GM23338 (cell line): ENCODE data around the gene FAM20A. TPM values are rescaled to one million over a fixed set of nuclear protein-coding genes. Genes with fewer than 3 reads are reported as not detected.

Source experiments
- ATAC-seq: fragments of 200-7000 bp; cut with Tn5 transposase; 3 replicates; pipeline ENCODE4 v1.9.1; 2020
- DNase-seq: peaks from one replicate; pipeline ENCODE4 v3.0.0-alpha.2; 2015; ENCODE audit warnings: low spot score
- H2AFZ ChIP-seq: fragments of 200-600 bp; sonication (generic); 2 replicates; pipeline ENCODE4 v1.8.0; 2016; ENCODE audit warnings: antibody characterized with exemption, mild to moderate bottlenecking, moderate library complexity
- H3F3A ChIP-seq: fragments of 200-600 bp; sonication (generic); replicated peaks from 2 replicates; pipeline ENCODE4 v1.8.0; 2017; ENCODE audit warnings: antibody characterized with exemption, mixed run types, low read depth
- H3K27ac ChIP-seq: fragments of 200-600 bp; sonication (generic); 2 replicates; pipeline ENCODE4 v1.6.1; 2016; ENCODE audit warnings: low read depth
- H3K27me3 ChIP-seq: fragments of 200-600 bp; sonication (generic); 2 replicates; pipeline ENCODE4 v1.8.0; 2016; ENCODE audit warnings: mild to moderate bottlenecking, mixed run types, moderate library complexity; ENCODE audit not compliant: insufficient read depth
- H3K36me3 ChIP-seq: fragments of 200-600 bp; sonication (generic); 2 replicates; pipeline ENCODE4 v1.8.0; 2016; ENCODE audit warnings: mild to moderate bottlenecking; ENCODE audit not compliant: insufficient read depth
- H3K4me1 ChIP-seq: fragments of 200-600 bp; sonication (generic); 2 replicates; pipeline ENCODE4 v1.8.0; 2016; ENCODE audit warnings: mild to moderate bottlenecking, moderate library complexity; ENCODE audit not compliant: insufficient read depth
- H3K4me2 ChIP-seq: fragments of 200-600 bp; sonication (generic); 2 replicates; pipeline ENCODE4 v1.7.1; 2017; ENCODE audit warnings: mixed run types
- H3K4me3 ChIP-seq: fragments of 200-600 bp; sonication (generic); 2 replicates; pipeline ENCODE4 v1.6.1; 2016; ENCODE audit warnings: mixed run types
- H3K79me2 ChIP-seq: fragments of 200-600 bp; sonication (generic); replicated peaks from 2 replicates; pipeline ENCODE4 v1.8.0; 2017; ENCODE audit warnings: mild to moderate bottlenecking; ENCODE audit not compliant: insufficient read depth
- H3K9me2 ChIP-seq: fragments of 200-600 bp; sonication (generic); 2 replicates; pipeline ENCODE4 v1.8.0; 2017; ENCODE audit not compliant: insufficient read depth
- H4K20me1 ChIP-seq: fragments of 200-600 bp; sonication (generic); replicated peaks from 2 replicates; pipeline ENCODE4 v1.8.0; 2017; ENCODE audit warnings: mild to moderate bottlenecking; ENCODE audit not compliant: insufficient read depth
- H3K27ac Mint-ChIP-seq: 2 replicates; pipeline ENCODE4 v1.8.0; 2020; ENCODE audit warnings: inconsistent platforms, mild to moderate bottlenecking, moderate library complexity, mixed read lengths
- H3K27me3 Mint-ChIP-seq: 3 replicates; pipeline ENCODE4 v1.8.0; 2022; ENCODE audit warnings: low read depth, mild to moderate bottlenecking, moderate library complexity, mixed read lengths, inconsistent platforms; ENCODE audit not compliant: insufficient read depth, poor library complexity
- H3K36me3 Mint-ChIP-seq: 3 replicates; pipeline ENCODE4 v1.8.0; 2021; ENCODE audit warnings: low read depth, mild to moderate bottlenecking, inconsistent platforms, moderate library complexity, mixed read lengths
- H3K4me1 Mint-ChIP-seq: 3 replicates; pipeline ENCODE4 v1.8.0; 2020; ENCODE audit warnings: mild to moderate bottlenecking, inconsistent platforms, mixed read lengths
- H3K4me3 Mint-ChIP-seq: 3 replicates; pipeline ENCODE4 v1.8.0; 2021; ENCODE audit warnings: moderate library complexity, mild to moderate bottlenecking, inconsistent platforms, mixed read lengths
- H3K9me3 Mint-ChIP-seq: 3 replicates; pipeline ENCODE4 v1.8.0; 2020; ENCODE audit warnings: moderate library complexity, mild to moderate bottlenecking, inconsistent platforms, mixed read lengths
- CREB1 ChIP-seq: fragments of 250-450 bp; sonication (Bioruptor Pico); IDR thresholded peaks from 2 replicates; pipeline ENCODE4 v1.5.0; 2020; ENCODE audit warnings: low read depth, mild to moderate bottlenecking, moderate library complexity
- EZH2 ChIP-seq: fragments of 200-600 bp; sonication (generic); IDR thresholded peaks from one replicate; pipeline ENCODE4 v1.8.0; 2017; ENCODE audit warnings: antibody characterized with exemption, mild to moderate bottlenecking, low read depth; ENCODE audit not compliant: unreplicated experiment
- EZH2phosphoT487 ChIP-seq: fragments of 200-600 bp; sonication (generic); IDR thresholded peaks from one replicate; pipeline ENCODE4 v1.8.1; 2018; ENCODE audit warnings: antibody characterized with exemption; ENCODE audit not compliant: unreplicated experiment
- JUNB ChIP-seq: IDR thresholded peaks from one replicate; pipeline ENCODE4 v1.6.1; 2016; ENCODE audit warnings: antibody characterized with exemption; ENCODE audit not compliant: unreplicated experiment
- NANOG ChIP-seq: IDR thresholded peaks from 2 replicates; pipeline ENCODE4 v1.6.1; 2016; ENCODE audit warnings: antibody characterized with exemption, borderline replicate concordance
- POLR2AphosphoS5 ChIP-seq: IDR thresholded peaks from 2 replicates; pipeline ENCODE4 v1.6.1; 2016; ENCODE audit warnings: antibody characterized with exemption, low read depth
- STAT1 ChIP-seq: IDR thresholded peaks from one replicate; pipeline ENCODE4 v1.6.1; 2016; ENCODE audit warnings: antibody characterized with exemption; ENCODE audit not compliant: unreplicated experiment
- ZNF114 ChIP-seq: fragments of 250-450 bp; sonication (Bioruptor Pico); IDR thresholded peaks from 2 replicates; pipeline ENCODE4 v1.5.0; 2020; ENCODE audit warnings: mild to moderate bottlenecking, moderate library complexity
- ZNF331 ChIP-seq: fragments of 250-450 bp; sonication (Bioruptor Pico); IDR thresholded peaks from 2 replicates; pipeline ENCODE4 v1.5.0; 2020; ENCODE audit warnings: low read depth, mild to moderate bottlenecking, moderate library complexity
- polyA plus RNA-seq: library from polyadenylated mRNA; unstranded; fragments of >200 nt; fragmentation: Nextera tagmentation; extraction: Ambion mirVana; gene quantifications from 2 replicates; pipeline ENCODE4 v1.2.1, GENCODE V29; 2016
- total RNA-seq: library from RNA; depleted of rRNA; stranded (reverse); fragments of >200 nt; shearing (Covaris generic); gene quantifications from 2 replicates; pipeline ENCODE4 v1.2.3, GENCODE V29; 2014
- TF ChIP-seq, protein P1 (sequence below), 2 experiments: fragments of 200-600 bp in 1 of 2; sonication (generic) in 1 of 2; conservative IDR thresholded peaks; 2 replicates each; pipeline versions ENCODE4 v1.5.1 to v1.6.1; 2016 to 2017; ENCODE audit warnings: antibody characterized with exemption in 2 of 2, low read depth in 2 of 2, mild to moderate bottlenecking in 2 of 2, moderate library complexity in 1 of 2
- TF ChIP-seq, protein P2 (sequence below): fragments of 250-450 bp; sonication (Bioruptor Pico); IDR thresholded peaks from 2 replicates; pipeline ENCODE4 v1.5.0; 2020; ENCODE audit warnings: mild to moderate bottlenecking, moderate library complexity
- TF ChIP-seq, protein P3 (sequence below): IDR thresholded peaks from one replicate; pipeline ENCODE4 v1.6.1; 2018; ENCODE audit warnings: antibody characterized with exemption; ENCODE audit not compliant: unreplicated experiment
- TF ChIP-seq, protein P4 (sequence below): IDR thresholded peaks from 2 replicates; pipeline ENCODE4 v1.6.1; 2016; ENCODE audit warnings: antibody characterized with exemption

The FAM20A gene
- total and polyA plus RNA-seq, 2 experiments from 2014 or later, result 1.3 to 1.6 TPM

DNA sequence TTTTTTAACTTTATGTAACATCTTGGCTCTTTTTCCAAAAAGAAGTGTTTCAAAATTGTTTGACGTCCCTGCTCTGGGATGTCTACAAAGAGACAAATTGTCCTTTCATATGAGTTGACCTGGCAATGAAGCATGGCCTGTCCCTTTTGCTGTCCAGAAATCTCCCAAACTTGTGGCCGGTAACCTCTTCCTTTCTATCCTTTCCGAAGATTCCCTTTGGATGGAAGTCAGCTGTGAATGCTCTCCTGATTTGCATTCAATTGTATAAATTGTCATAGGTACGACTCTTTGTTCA lies 40.9 kb upstream of the FAM20A start:
- TF ChIP-seq JUNB (no peak), EZH2 (no peak), EZH2phosphoT487 (no peak), ZNF114 (no peak), NANOG (no peak), ZNF331 (CRISPR knock-in tag) (no peak), CREB1 (CRISPR knock-in tag) (no peak), STAT1 (no peak), POLR2AphosphoS5 (no peak)
- TF ChIP-seq, protein P1, sequence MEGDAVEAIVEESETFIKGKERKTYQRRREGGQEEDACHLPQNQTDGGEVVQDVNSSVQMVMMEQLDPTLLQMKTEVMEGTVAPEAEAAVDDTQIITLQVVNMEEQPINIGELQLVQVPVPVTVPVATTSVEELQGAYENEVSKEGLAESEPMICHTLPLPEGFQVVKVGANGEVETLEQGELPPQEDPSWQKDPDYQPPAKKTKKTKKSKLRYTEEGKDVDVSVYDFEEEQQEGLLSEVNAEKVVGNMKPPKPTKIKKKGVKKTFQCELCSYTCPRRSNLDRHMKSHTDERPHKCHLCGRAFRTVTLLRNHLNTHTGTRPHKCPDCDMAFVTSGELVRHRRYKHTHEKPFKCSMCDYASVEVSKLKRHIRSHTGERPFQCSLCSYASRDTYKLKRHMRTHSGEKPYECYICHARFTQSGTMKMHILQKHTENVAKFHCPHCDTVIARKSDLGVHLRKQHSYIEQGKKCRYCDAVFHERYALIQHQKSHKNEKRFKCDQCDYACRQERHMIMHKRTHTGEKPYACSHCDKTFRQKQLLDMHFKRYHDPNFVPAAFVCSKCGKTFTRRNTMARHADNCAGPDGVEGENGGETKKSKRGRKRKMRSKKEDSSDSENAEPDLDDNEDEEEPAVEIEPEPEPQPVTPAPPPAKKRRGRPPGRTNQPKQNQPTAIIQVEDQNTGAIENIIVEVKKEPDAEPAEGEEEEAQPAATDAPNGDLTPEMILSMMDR (conservative IDR thresholded peaks at IDR 0.05; ENCODE audit: low read depth in 2 of 2), result no peak
- TF ChIP-seq, protein P2, sequence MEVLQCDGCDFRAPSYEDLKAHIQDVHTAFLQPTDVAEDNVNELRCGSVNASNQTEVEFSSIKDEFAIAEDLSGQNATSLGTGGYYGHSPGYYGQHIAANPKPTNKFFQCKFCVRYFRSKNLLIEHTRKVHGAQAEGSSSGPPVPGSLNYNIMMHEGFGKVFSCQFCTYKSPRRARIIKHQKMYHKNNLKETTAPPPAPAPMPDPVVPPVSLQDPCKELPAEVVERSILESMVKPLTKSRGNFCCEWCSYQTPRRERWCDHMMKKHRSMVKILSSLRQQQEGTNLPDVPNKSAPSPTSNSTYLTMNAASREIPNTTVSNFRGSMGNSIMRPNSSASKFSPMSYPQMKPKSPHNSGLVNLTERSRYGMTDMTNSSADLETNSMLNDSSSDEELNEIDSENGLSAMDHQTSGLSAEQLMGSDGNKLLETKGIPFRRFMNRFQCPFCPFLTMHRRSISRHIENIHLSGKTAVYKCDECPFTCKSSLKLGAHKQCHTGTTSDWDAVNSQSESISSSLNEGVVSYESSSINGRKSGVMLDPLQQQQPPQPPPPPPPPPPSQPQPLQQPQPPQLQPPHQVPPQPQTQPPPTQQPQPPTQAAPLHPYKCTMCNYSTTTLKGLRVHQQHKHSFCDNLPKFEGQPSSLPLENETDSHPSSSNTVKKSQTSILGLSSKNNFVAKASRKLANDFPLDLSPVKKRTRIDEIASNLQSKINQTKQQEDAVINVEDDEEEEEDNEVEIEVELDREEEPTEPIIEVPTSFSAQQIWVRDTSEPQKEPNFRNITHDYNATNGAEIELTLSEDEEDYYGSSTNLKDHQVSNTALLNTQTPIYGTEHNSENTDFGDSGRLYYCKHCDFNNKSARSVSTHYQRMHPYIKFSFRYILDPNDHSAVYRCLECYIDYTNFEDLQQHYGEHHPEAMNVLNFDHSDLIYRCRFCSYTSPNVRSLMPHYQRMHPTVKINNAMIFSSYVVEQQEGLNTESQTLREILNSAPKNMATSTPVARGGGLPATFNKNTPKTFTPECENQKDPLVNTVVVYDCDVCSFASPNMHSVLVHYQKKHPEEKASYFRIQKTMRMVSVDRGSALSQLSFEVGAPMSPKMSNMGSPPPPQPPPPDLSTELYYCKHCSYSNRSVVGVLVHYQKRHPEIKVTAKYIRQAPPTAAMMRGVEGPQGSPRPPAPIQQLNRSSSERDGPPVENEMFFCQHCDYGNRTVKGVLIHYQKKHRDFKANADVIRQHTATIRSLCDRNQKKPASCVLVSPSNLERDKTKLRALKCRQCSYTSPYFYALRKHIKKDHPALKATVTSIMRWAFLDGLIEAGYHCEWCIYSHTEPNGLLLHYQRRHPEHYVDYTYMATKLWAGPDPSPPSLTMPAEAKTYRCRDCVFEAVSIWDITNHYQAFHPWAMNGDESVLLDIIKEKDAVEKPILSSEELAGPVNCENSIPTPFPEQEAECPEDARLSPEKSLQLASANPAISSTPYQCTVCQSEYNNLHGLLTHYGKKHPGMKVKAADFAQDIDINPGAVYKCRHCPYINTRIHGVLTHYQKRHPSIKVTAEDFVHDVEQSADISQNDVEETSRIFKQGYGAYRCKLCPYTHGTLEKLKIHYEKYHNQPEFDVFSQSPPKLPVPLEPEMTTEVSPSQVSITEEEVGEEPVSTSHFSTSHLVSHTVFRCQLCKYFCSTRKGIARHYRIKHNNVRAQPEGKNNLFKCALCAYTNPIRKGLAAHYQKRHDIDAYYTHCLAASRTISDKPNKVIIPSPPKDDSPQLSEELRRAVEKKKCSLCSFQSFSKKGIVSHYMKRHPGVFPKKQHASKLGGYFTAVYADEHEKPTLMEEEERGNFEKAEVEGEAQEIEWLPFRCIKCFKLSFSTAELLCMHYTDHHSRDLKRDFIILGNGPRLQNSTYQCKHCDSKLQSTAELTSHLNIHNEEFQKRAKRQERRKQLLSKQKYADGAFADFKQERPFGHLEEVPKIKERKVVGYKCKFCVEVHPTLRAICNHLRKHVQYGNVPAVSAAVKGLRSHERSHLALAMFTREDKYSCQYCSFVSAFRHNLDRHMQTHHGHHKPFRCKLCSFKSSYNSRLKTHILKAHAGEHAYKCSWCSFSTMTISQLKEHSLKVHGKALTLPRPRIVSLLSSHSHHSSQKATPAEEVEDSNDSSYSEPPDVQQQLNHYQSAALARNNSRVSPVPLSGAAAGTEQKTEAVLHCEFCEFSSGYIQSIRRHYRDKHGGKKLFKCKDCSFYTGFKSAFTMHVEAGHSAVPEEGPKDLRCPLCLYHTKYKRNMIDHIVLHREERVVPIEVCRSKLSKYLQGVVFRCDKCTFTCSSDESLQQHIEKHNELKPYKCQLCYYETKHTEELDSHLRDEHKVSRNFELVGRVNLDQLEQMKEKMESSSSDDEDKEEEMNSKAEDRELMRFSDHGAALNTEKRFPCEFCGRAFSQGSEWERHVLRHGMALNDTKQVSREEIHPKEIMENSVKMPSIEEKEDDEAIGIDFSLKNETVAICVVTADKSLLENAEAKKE (CRISPR knock-in tag), result no peak
- TF ChIP-seq, protein P3, sequence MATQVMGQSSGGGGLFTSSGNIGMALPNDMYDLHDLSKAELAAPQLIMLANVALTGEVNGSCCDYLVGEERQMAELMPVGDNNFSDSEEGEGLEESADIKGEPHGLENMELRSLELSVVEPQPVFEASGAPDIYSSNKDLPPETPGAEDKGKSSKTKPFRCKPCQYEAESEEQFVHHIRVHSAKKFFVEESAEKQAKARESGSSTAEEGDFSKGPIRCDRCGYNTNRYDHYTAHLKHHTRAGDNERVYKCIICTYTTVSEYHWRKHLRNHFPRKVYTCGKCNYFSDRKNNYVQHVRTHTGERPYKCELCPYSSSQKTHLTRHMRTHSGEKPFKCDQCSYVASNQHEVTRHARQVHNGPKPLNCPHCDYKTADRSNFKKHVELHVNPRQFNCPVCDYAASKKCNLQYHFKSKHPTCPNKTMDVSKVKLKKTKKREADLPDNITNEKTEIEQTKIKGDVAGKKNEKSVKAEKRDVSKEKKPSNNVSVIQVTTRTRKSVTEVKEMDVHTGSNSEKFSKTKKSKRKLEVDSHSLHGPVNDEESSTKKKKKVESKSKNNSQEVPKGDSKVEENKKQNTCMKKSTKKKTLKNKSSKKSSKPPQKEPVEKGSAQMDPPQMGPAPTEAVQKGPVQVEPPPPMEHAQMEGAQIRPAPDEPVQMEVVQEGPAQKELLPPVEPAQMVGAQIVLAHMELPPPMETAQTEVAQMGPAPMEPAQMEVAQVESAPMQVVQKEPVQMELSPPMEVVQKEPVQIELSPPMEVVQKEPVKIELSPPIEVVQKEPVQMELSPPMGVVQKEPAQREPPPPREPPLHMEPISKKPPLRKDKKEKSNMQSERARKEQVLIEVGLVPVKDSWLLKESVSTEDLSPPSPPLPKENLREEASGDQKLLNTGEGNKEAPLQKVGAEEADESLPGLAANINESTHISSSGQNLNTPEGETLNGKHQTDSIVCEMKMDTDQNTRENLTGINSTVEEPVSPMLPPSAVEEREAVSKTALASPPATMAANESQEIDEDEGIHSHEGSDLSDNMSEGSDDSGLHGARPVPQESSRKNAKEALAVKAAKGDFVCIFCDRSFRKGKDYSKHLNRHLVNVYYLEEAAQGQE, result no peak
- TF ChIP-seq, protein P4, sequence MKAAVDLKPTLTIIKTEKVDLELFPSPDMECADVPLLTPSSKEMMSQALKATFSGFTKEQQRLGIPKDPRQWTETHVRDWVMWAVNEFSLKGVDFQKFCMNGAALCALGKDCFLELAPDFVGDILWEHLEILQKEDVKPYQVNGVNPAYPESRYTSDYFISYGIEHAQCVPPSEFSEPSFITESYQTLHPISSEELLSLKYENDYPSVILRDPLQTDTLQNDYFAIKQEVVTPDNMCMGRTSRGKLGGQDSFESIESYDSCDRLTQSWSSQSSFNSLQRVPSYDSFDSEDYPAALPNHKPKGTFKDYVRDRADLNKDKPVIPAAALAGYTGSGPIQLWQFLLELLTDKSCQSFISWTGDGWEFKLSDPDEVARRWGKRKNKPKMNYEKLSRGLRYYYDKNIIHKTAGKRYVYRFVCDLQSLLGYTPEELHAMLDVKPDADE, result no peak
- 0 out of 2 replicates have a peak, but pooled peaks cover 2% of the 10 kb centered on the region for H3K36me3 ChIP-seq
- H3K4me3 ChIP-seq, result no peak overlapping the region
- Mint-ChIP-seq H3K27ac (no peak overlapping the region), H3K9me3 (no peaks in the 10 kb centered on the region), H3K36me3 (no peaks in the 10 kb centered on the region), H3K4me3 (no peak overlapping the region), H3K27me3 (no peaks in the 10 kb centered on the region), H3K4me1 (no peaks in the 10 kb centered on the region)
- no peaks in the 10 kb centered on the region for H4K20me1 ChIP-seq
- H3K79me2 ChIP-seq, result no peaks in the 10 kb centered on the region
- H3K27me3 ChIP-seq, result no peaks in the 10 kb centered on the region
- no peak for ATAC-seq
- H3K27ac ChIP-seq, result no peak overlapping the region
- H3K9me2 ChIP-seq, result peaks cover 5% of the 10 kb centered on the region
- H3K4me2 ChIP-seq, result no peak overlapping the region
- H3F3A ChIP-seq, result no peaks in the 10 kb centered on the region
- H2AFZ ChIP-seq, result no peak overlapping the region
- H3K4me1 ChIP-seq, result no peaks in the 10 kb centered on the region
- no peak for DNase-seq
